Natural killer cell (primary cell): ENCODE results near the gene GPER1. TPM values are rescaled to one million over a fixed set of nuclear protein-coding genes. Genes with fewer than 3 reads are reported as not detected.

Source experiments
- ATAC-seq, 3 donors: fragments of 150-1000 bp in 2 of 3; fragments of 200-7000 bp in 1 of 3; cut with Tn5 transposase; 1 replicate in 1 of 3; 2 replicates in 2 of 3; pipeline ENCODE4 v1.10.0; 2021; ENCODE audit warnings: mild to moderate bottlenecking in 2 of 3, moderate library complexity in 2 of 3
- DNase-seq, 2 donors: peaks; one replicate each; pipeline versions ENCODE4 v3.0.0 to v3.0.0-alpha.2; 2013 to 2021; ENCODE audit warnings: mixed read lengths in 1 of 2
- H3K27ac ChIP-seq: one replicate; pipeline ENCODE4 v1.5.1; 2013; ENCODE audit warnings: mild to moderate bottlenecking, low read length
- H3K27me3 ChIP-seq: one replicate; pipeline ENCODE4 v1.6.1; 2013; ENCODE audit warnings: low read length; ENCODE audit not compliant: control insufficient read depth, insufficient read depth
- H3K36me3 ChIP-seq: one replicate; pipeline ENCODE4 v1.6.1; 2013; ENCODE audit warnings: low read length; ENCODE audit not compliant: control insufficient read depth, insufficient read depth
- H3K4me1 ChIP-seq: one replicate; pipeline ENCODE4 v1.6.1; 2013; ENCODE audit warnings: low read length; ENCODE audit not compliant: control insufficient read depth, insufficient read depth
- H3K4me3 ChIP-seq: one replicate; pipeline ENCODE4 v1.5.1; 2013; ENCODE audit warnings: low read length
- H3K9me3 ChIP-seq: one replicate; pipeline ENCODE4 v1.6.1; 2013; ENCODE audit warnings: low read length; ENCODE audit not compliant: control insufficient read depth, insufficient read depth
- H3K27ac Mint-ChIP-seq, 2 donors: one replicate each; pipeline ENCODE4 v1.8.0; 2022; ENCODE audit warnings: mild to moderate bottlenecking in 2 of 2, mixed read lengths in 2 of 2, moderate library complexity in 1 of 2
- H3K27me3 Mint-ChIP-seq, 2 donors: one replicate each; pipeline ENCODE4 v1.8.0; 2022; ENCODE audit warnings: low read depth in 2 of 2, mixed read lengths in 2 of 2
- H3K36me3 Mint-ChIP-seq: one replicate; pipeline ENCODE4 v1.8.0; 2022; ENCODE audit warnings: mixed read lengths
- H3K4me1 Mint-ChIP-seq, 2 donors: one replicate each; pipeline ENCODE4 v1.8.0; 2022; ENCODE audit warnings: mixed read lengths in 2 of 2
- H3K4me3 Mint-ChIP-seq: one replicate; pipeline ENCODE4 v1.8.0; 2022; ENCODE audit warnings: mild to moderate bottlenecking, moderate library complexity, mixed read lengths
- H3K9me3 Mint-ChIP-seq, 2 donors: one replicate each; pipeline ENCODE4 v1.8.0; 2022; ENCODE audit warnings: mixed read lengths in 2 of 2
- CTCF ChIP-seq: fragments of 200-600 bp; IDR thresholded peaks from one replicate; pipeline ENCODE4 v1.8.0; 2022; ENCODE audit warnings: antibody characterized with exemption
- WGBS: methylation state at CpG from one replicate; pipeline ENCODE4 v1.1.7; 2013; ENCODE audit warnings: missing lambda C conversion rate; ENCODE audit not compliant: insufficient coverage; 5-methylcytosine and 5-hydroxymethylcytosine counted together
- intact Hi-C: fragments of 100-400 bp; cut with micrococcal nuclease; formaldehyde crosslinking; loops from one replicate; pipeline ENCODE4 v1.14.2; 2022
- total RNA-seq, 4 donors: library from RNA; stranded (reverse); fragments of 120-200 nt in 1 of 4; gene quantifications; one replicate each; pipeline versions ENCODE4 v1.2.3 to v1.2.4, GENCODE V29; 2013 to 2022

GPER1 gene
- total RNA-seq, 3 donors from 2014 or later (not counting 1 experiment from before 2014, with no cell fraction given), result 0.25 to 0.26 TPM; not detected in 1

DNA sequence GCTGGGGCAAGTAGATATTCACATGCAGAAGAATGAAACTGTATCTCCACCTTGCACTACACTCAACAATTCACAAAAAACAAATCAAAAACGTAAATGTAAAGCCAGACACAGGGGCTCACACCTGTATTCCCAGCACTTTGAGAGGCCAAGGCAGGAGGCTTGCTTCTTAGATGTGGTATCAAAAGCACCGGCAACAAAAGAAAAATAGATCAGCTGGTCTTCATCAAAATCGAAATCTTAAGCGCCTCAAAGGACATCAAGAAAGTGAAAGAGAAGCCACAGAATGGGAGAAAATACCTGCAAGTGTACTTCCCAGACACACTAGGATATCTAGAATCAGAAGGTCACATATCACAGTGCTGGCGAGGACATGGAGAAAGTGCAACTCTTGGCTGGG lies 31.3 kb downstream of the GPER1 start:
- Mint-ChIP-seq H3K27me3 (no peaks in the 10 kb centered on the region), H3K9me3 (no peaks in the 10 kb centered on the region), H3K4me3 (no peak overlapping the region), H3K36me3 (no peaks in the 10 kb centered on the region), H3K27ac (no peak overlapping the region), H3K4me1 (peaks cover 3 to 8% of the 10 kb centered on the region in 2 donors)
- TF ChIP-seq CTCF, result no peak
- Histone ChIP-seq H3K9me3 (no peaks in the 10 kb centered on the region), H3K27me3 (no peaks in the 10 kb centered on the region), H3K4me3 (no peak overlapping the region), H3K27ac (no peak overlapping the region), H3K4me1 (no peaks in the 10 kb centered on the region), H3K36me3 (no peaks in the 10 kb centered on the region)
- intact Hi-C loops, result no loop called here
- ATAC-seq (no peak), DNase-seq (no peak)
- WGBS, result 73% methylated on average over 5 of the region's 5 CpGs

DNA sequence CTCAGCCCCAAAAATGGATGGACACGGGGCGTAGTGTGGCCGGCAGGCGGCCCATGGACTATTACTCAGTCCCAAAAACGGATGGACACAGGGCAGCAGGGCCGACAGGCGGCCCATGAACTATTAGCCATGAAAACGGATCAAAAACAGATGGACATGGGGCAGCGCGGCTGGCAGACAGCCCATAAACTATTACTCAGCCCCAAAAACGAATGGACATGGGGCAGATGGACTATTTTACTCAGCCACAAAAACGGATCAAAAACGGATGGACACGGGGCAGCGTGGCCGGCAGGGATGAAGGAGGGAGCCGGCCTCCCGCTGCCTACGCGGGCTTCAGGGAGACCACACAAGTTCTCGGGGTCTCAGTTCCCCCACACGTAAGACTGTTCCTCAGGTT lies 32.9 kb downstream of the GPER1 start:
- no peak for TF ChIP-seq CTCF
- Histone ChIP-seq H3K4me1 (no peaks in the 10 kb centered on the region), H3K27ac (no peak overlapping the region), H3K27me3 (no peaks in the 10 kb centered on the region), H3K4me3 (no peak overlapping the region), H3K36me3 (no peaks in the 10 kb centered on the region), H3K9me3 (no peaks in the 10 kb centered on the region)
- H3K4me1 Mint-ChIP-seq, result peaks cover 3 to 8% of the 10 kb centered on the region in 2 donors
- DNase-seq (no peak), ATAC-seq (no peak)
- no peaks in the 10 kb centered on the region for H3K36me3 Mint-ChIP-seq
- no peaks in the 10 kb centered on the region for H3K27me3 Mint-ChIP-seq
- no peak overlapping the region for H3K27ac Mint-ChIP-seq
- 96% methylated on average over 22 of the region's 22 CpGs for WGBS
- H3K9me3 Mint-ChIP-seq, result no peaks in the 10 kb centered on the region
- no peak overlapping the region for H3K4me3 Mint-ChIP-seq
- intact Hi-C loops, result no loop called here

DNA sequence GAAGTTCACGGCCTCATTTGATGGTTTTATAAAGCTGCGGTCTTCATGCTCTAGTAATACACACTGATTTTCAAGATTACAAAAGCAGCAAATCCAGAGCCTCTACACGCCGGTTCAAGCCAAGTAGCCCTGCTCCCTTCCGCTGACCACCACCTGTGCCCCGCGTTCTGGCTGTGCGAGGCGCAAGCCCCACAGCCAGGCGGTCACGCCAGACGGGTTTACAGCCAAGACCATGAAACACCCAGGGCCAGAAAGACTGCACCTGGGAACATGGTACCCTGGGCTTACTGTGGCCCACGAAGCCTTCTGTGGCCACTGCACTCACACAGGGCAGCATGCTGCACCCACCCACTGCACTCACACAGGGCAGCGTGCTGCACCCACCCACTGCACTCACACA lies 33.6 kb downstream of the GPER1 start:
- Mint-ChIP-seq H3K4me1 (peaks cover 3 to 8% of the 10 kb centered on the region in 2 donors), H3K36me3 (no peaks in the 10 kb centered on the region), H3K27ac (no peak overlapping the region), H3K9me3 (no peaks in the 10 kb centered on the region), H3K4me3 (no peak overlapping the region), H3K27me3 (no peaks in the 10 kb centered on the region)
- whole genome bisulfite sequencing, result 95% methylated on average over 13 of the region's 14 CpGs
- no peaks in the 10 kb centered on the region for H3K4me1 ChIP-seq
- intact Hi-C loops, result no loop called here
- DNase-seq (no peak), ATAC-seq (no peak)
- H3K27ac ChIP-seq, result no peak overlapping the region
- TF ChIP-seq CTCF, result no peak
- no peaks in the 10 kb centered on the region for H3K36me3 ChIP-seq
- no peak overlapping the region for H3K4me3 ChIP-seq
- no peaks in the 10 kb centered on the region for H3K27me3 ChIP-seq
- no peaks in the 10 kb centered on the region for H3K9me3 ChIP-seq
